ENCODE data around the gene CHCHD3.

Gene CHCHD3

GRCh38 chr7:132751244-132751647 lies 330.6 kb downstream of the CHCHD3 start:
- H3K27me3 ChIP-seq (ENCODE audit: control insufficient read depth, insufficient read depth, low read length) = no peaks in the 10 kb centered on the region
- H3K9ac ChIP-seq (ENCODE audit: low read length) = no peak overlapping the region
- no peak overlapping the region for H3K4me3 ChIP-seq (ENCODE audit: low read length)
- no peaks in the 10 kb centered on the region for H3K9me3 ChIP-seq (ENCODE audit: control insufficient read depth, low read length)
- no peaks in the 10 kb centered on the region for H3K36me3 ChIP-seq (ENCODE audit: control insufficient read depth, insufficient read depth, low read length)
- H3K4me1 ChIP-seq (ENCODE audit: control insufficient read depth, insufficient read depth, low read length) = no peaks in the 10 kb centered on the region

- no peaks in the 10 kb centered on the region for H3K36me3 ChIP-seq (ENCODE audit: control insufficient read depth, insufficient read depth, low read length)
- no peaks in the 10 kb centered on the region for H3K9me3 ChIP-seq (ENCODE audit: control insufficient read depth, low read length)
- no peak overlapping the region for H3K4me3 ChIP-seq (ENCODE audit: low read length)
- H3K9ac ChIP-seq (ENCODE audit: low read length) = no peak overlapping the region
- H3K4me1 ChIP-seq (ENCODE audit: control insufficient read depth, insufficient read depth, low read length) = no peaks in the 10 kb centered on the region
- H3K27me3 ChIP-seq (ENCODE audit: control insufficient read depth, insufficient read depth, low read length) = no peaks in the 10 kb centered on the region
Measured at GRCh38 chr7:132750530-132751217, 331.2 kb downstream of the CHCHD3 start.

- Histone ChIP-seq H3K27me3 (ENCODE audit: control insufficient read depth, insufficient read depth, low read length) (no peaks in the 10 kb centered on the region), H3K4me1 (ENCODE audit: control insufficient read depth, insufficient read depth, low read length) (no peaks in the 10 kb centered on the region), H3K9ac (ENCODE audit: low read length) (no peak overlapping the region), H3K9me3 (ENCODE audit: control insufficient read depth, low read length) (no peaks in the 10 kb centered on the region), H3K36me3 (ENCODE audit: control insufficient read depth, insufficient read depth, low read length) (no peaks in the 10 kb centered on the region), H3K4me3 (ENCODE audit: low read length) (no peak overlapping the region)
Measured at GRCh38 chr7:132750096-132750495, 331.8 kb downstream of the CHCHD3 start.

- H3K36me3 ChIP-seq (ENCODE audit: control insufficient read depth, insufficient read depth, low read length) = no peaks in the 10 kb centered on the region
- H3K4me1 ChIP-seq (ENCODE audit: control insufficient read depth, insufficient read depth, low read length) = no peaks in the 10 kb centered on the region
- no peak overlapping the region for H3K4me3 ChIP-seq (ENCODE audit: low read length)
- H3K9ac ChIP-seq (ENCODE audit: low read length) = no peak overlapping the region
- H3K27me3 ChIP-seq (ENCODE audit: control insufficient read depth, insufficient read depth, low read length) = no peaks in the 10 kb centered on the region
- H3K9me3 ChIP-seq (ENCODE audit: control insufficient read depth, low read length) = no peaks in the 10 kb centered on the region
Measured at GRCh38 chr7:132745510-132745909, 336.4 kb downstream of the CHCHD3 start.

GRCh38 chr7:132743974-132744373 lies 337.9 kb downstream of the CHCHD3 start:
- no peaks in the 10 kb centered on the region for H3K9me3 ChIP-seq (ENCODE audit: control insufficient read depth, low read length)
- H3K4me3 ChIP-seq (ENCODE audit: low read length) = no peak overlapping the region
- no peaks in the 10 kb centered on the region for H3K4me1 ChIP-seq (ENCODE audit: control insufficient read depth, insufficient read depth, low read length)
- no peaks in the 10 kb centered on the region for H3K36me3 ChIP-seq (ENCODE audit: control insufficient read depth, insufficient read depth, low read length)
- H3K9ac ChIP-seq (ENCODE audit: low read length) = no peak overlapping the region
- no peaks in the 10 kb centered on the region for H3K27me3 ChIP-seq (ENCODE audit: control insufficient read depth, insufficient read depth, low read length)

GRCh38 chr7:132742189-132742612 lies 339.7 kb downstream of the CHCHD3 start:
- Histone ChIP-seq H3K9me3 (ENCODE audit: control insufficient read depth, low read length) (no peaks in the 10 kb centered on the region), H3K36me3 (ENCODE audit: control insufficient read depth, insufficient read depth, low read length) (no peaks in the 10 kb centered on the region), H3K27me3 (ENCODE audit: control insufficient read depth, insufficient read depth, low read length) (no peaks in the 10 kb centered on the region), H3K4me3 (ENCODE audit: low read length) (no peak overlapping the region), H3K4me1 (ENCODE audit: control insufficient read depth, insufficient read depth, low read length) (no peaks in the 10 kb centered on the region), H3K9ac (ENCODE audit: low read length) (no peak overlapping the region)

GRCh38 chr7:132740176-132740575 lies 341.7 kb downstream of the CHCHD3 start:
- H3K9ac ChIP-seq (ENCODE audit: low read length) = no peak overlapping the region
- H3K27me3 ChIP-seq (ENCODE audit: control insufficient read depth, insufficient read depth, low read length) = no peaks in the 10 kb centered on the region
- no peaks in the 10 kb centered on the region for H3K4me1 ChIP-seq (ENCODE audit: control insufficient read depth, insufficient read depth, low read length)
- no peaks in the 10 kb centered on the region for H3K36me3 ChIP-seq (ENCODE audit: control insufficient read depth, insufficient read depth, low read length)
- H3K4me3 ChIP-seq (ENCODE audit: low read length) = no peak overlapping the region
- no peaks in the 10 kb centered on the region for H3K9me3 ChIP-seq (ENCODE audit: control insufficient read depth, low read length)

- Histone ChIP-seq H3K4me3 (ENCODE audit: low read length) (no peak overlapping the region), H3K27me3 (ENCODE audit: control insufficient read depth, insufficient read depth, low read length) (no peaks in the 10 kb centered on the region), H3K9me3 (ENCODE audit: control insufficient read depth, low read length) (no peaks in the 10 kb centered on the region), H3K36me3 (ENCODE audit: control insufficient read depth, insufficient read depth, low read length) (no peaks in the 10 kb centered on the region), H3K9ac (ENCODE audit: low read length) (no peak overlapping the region), H3K4me1 (ENCODE audit: control insufficient read depth, insufficient read depth, low read length) (no peaks in the 10 kb centered on the region)
Measured at GRCh38 chr7:132739271-132739955, 342.5 kb downstream of the CHCHD3 start.

- Histone ChIP-seq H3K4me3 (ENCODE audit: low read length) (no peak overlapping the region), H3K36me3 (ENCODE audit: control insufficient read depth, insufficient read depth, low read length) (no peaks in the 10 kb centered on the region), H3K9me3 (ENCODE audit: control insufficient read depth, low read length) (no peaks in the 10 kb centered on the region), H3K4me1 (ENCODE audit: control insufficient read depth, insufficient read depth, low read length) (no peaks in the 10 kb centered on the region), H3K9ac (ENCODE audit: low read length) (no peak overlapping the region), H3K27me3 (ENCODE audit: control insufficient read depth, insufficient read depth, low read length) (no peaks in the 10 kb centered on the region)
Measured at GRCh38 chr7:132738254-132738653, 343.6 kb downstream of the CHCHD3 start.

GRCh38 chr7:132735476-132735875 lies 346.4 kb downstream of the CHCHD3 start:
- no peak overlapping the region for H3K9ac ChIP-seq (ENCODE audit: low read length)
- no peaks in the 10 kb centered on the region for H3K9me3 ChIP-seq (ENCODE audit: control insufficient read depth, low read length)
- H3K36me3 ChIP-seq (ENCODE audit: control insufficient read depth, insufficient read depth, low read length) = no peaks in the 10 kb centered on the region
- no peaks in the 10 kb centered on the region for H3K27me3 ChIP-seq (ENCODE audit: control insufficient read depth, insufficient read depth, low read length)
- no peak overlapping the region for H3K4me3 ChIP-seq (ENCODE audit: low read length)
- no peaks in the 10 kb centered on the region for H3K4me1 ChIP-seq (ENCODE audit: control insufficient read depth, insufficient read depth, low read length)

Measured in mucosa of stomach (tissue), 1 donor.